GM12864 (cell line): Measurements from ENCODE around the gene PPIL3.

ENCODE experiments used
- DNase-seq: peaks from one replicate; pipeline ENCODE4 v3.0.0-alpha.2; 2011; ENCODE audit warnings: low read depth
- H3K4me3 ChIP-seq: 2 replicates; pipeline ENCODE4 v1.5.1; 2011; ENCODE audit warnings: mild to moderate bottlenecking, low read depth, low read length, control low read depth
- CTCF ChIP-seq: IDR thresholded peaks from 2 replicates; pipeline ENCODE4 v1.5.1; 2011; ENCODE audit warnings: low read depth, mild to moderate bottlenecking, moderate library complexity, low read length, control low read depth, inconsistent platforms; ENCODE audit errors: missing control alignments

The PPIL3 gene

GRCh38 chr2:200860092-200860795 lies 28.6 kb downstream of the PPIL3 start:
- no peak overlapping the region for H3K4me3 ChIP-seq
- no peak for TF ChIP-seq CTCF
- no peak for DNase-seq

- DNase-seq, result no peak
- no peak for TF ChIP-seq CTCF
- H3K4me3 ChIP-seq, result no peak overlapping the region
Measured at GRCh38 chr2:200856806-200857205, 32.1 kb downstream of the PPIL3 start.

GRCh38 chr2:200852605-200853004 lies 36.3 kb downstream of the PPIL3 start:
- DNase-seq, result no peak
- TF ChIP-seq CTCF, result no peak
- no peak overlapping the region for H3K4me3 ChIP-seq

- H3K4me3 ChIP-seq, result no peak overlapping the region
- DNase-seq, result no peak
- no peak for TF ChIP-seq CTCF
Measured at GRCh38 chr2:200851398-200852248, 37.3 kb downstream of the PPIL3 start.

GRCh38 chr2:200850512-200851256 lies 38.2 kb downstream of the PPIL3 start:
- no peak overlapping the region for H3K4me3 ChIP-seq
- no peak for TF ChIP-seq CTCF
- no peak for DNase-seq

GRCh38 chr2:200847939-200848338 lies 40.9 kb downstream of the PPIL3 start:
- no peak for DNase-seq
- no peak overlapping the region for H3K4me3 ChIP-seq
- TF ChIP-seq CTCF, result no peak
